Measurements from ENCODE around the gene LPCAT1. TPM values are rescaled to one million over a fixed set of nuclear protein-coding genes. Genes with fewer than 3 reads are reported as not detected.

The LPCAT1 gene
- total and polyA plus RNA-seq, 2 of the 13 experiments (the other 11 are each of a cell fraction or from before 2014, with no cell fraction given): 29.8 to 90.6 TPM

Small RNA genes within 50 kb of the gene (microRNA-seq; reads per million reads assigned to microRNA genes)
- gene MIR6075: not detected

Small RNA genes within 50 kb of the gene (small RNA-seq; reads per million reads assigned to genes)
- gene MIR6075 (ENCODE audit: insufficient read depth in 2 of 3, insufficient read length in 3 of 3, low read depth in 2 of 3, low replicate concordance in 1 of 3): 0 reads per million in 3 experiments

Other genes starting within 250 kb of the LPCAT1 start
- 1.2 and 5.9 TPM in 2 replicates for gene TERT, start 228.9 kb downstream of the LPCAT1 start, total RNA-seq (2016; rRNA removed; fragmentation: Illumina TruSeq; extraction: Trizol)
- gene TERT, start 228.9 kb downstream of the LPCAT1 start, polyA plus RNA-seq (2011; rRNA removed): 3.5 and 4.3 TPM in 2 replicates
- 65.4 and 124 TPM in 2 replicates for gene CLPTM1L, start 178.9 kb downstream of the LPCAT1 start, total RNA-seq (2016; rRNA removed; fragmentation: Illumina TruSeq; extraction: Trizol)
- 80.3 and 99.3 TPM in 2 replicates for gene CLPTM1L, start 178.9 kb downstream of the LPCAT1 start, polyA plus RNA-seq (2011; rRNA removed)
- not detected in 2 replicates for gene SLC6A3, start 78.5 kb downstream of the LPCAT1 start, total RNA-seq (2016; rRNA removed; fragmentation: Illumina TruSeq; extraction: Trizol)
- 0.01 and 0.12 TPM in 2 replicates for gene SLC6A3, start 78.5 kb downstream of the LPCAT1 start, polyA plus RNA-seq (2011; rRNA removed)

Data from HepG2 (cell line).